ENCODE measurements around the gene ENTPD2.
A peak's percentile ranks its signal among the peaks of the same experiment; 100 is the strongest.

The ENTPD2 gene

DNA sequence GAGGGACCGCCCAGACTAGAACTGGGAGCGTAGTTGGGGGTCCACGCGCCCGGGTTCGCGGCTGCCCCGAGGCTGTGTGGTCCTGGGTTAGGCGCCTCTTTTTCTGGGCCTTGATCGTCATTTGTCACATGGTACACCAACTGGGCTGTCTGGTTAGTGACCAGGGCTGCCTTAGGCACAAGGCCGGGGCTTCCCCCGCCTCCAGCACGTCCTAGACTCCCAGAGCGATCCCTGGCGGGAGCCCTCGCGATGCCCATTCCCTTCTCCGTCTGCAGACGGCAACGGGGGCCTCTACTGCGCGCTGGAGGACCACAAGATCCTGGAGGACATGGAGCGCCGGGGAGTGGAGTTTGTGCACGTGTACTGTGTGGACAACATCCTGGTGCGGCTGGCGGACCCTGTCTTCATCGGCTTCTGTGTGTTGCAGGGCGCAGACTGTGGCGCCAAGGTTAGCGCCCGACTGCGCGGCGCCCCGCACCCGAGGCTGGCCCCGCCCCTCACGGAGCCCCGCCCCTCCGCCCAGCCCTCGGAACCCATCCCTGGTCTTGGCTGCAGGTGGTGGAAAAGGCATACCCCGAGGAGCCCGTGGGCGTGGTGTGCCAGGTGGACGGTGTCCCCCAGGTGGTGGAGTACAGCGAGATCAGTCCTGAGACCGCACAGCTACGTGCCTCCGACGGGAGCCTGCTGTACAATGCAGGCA lies 25.0 kb upstream of the ENTPD2 start:
- no peak for DNase-seq

GRCh38 chr9:137077758-137078693 lies 24.2 kb upstream of the ENTPD2 start:
- no peak for DNase-seq

- peak; percentile 29 for DNase-seq
These were observed 23.3 kb upstream of the ENTPD2 start, which contains the start of gene UAP1L1 for GRCh38 chr9:137077010-137077747. UAP1L1 (plus strand) TSS chr9:137077517; CDS start chr9:137077533, 16 bp downstream.

- no peak for DNase-seq
These were observed 22.8 kb upstream of the ENTPD2 start for GRCh38 chr9:137076636-137077009.

- DNase-seq, result no peak
These were observed 21.5 kb upstream of the ENTPD2 start for GRCh38 chr9:137075275-137075775.

DNA sequence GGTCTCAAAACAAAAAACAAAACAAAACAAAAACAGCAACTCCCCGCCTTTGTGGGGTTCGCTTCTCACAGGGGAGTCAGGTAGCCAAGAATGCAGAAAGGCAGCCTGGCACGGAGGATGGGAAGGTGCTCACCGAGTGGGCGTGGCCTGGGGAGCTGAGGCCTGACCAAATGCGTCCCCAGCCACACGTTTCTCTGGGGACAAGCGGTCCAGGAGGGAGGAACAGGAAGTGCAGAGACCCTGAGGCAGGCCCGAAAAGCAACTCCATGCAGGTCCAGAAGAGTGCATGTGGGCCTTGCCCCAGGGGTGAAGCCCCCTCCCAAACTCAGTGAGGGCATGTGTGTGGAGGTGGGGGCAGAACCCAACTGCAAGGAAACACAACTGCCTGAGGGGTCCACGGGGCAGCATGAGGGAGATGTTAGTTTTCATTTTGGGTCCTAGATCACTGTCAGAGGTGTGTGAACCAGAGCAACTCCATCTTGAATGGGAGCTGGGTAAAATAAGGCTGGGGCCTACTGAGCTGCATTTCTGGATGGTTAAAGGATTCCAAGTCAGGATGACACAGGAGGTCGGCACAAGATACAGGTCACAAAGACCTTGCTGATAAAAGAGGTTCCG lies 20.9 kb upstream of the ENTPD2 start:
- DNase-seq, result no peak

DNA sequence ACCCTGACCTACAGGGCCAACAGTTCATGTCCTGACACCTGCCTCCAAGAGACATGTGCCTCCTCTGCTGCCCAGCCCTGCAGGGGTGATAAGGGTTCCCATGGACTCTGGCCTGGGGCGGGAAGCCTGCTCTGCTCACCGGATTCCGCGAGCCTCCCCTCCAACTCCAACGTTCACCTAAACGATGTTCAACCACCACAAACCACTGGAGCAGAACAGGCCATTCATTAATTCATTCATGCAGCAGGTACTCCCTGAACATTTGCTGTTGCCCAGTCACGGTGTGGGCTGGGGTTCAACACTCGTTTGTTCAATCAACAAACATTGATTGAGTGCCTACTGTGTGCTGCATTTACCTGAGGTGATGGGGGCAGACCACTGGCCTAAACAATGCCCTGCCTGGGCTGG lies 20.1 kb upstream of the ENTPD2 start:
- DNase-seq, result no peak

- DNase-seq, result no peak
These were observed 17.4 kb upstream of the ENTPD2 start for GRCh38 chr9:137071282-137071681.

DNA sequence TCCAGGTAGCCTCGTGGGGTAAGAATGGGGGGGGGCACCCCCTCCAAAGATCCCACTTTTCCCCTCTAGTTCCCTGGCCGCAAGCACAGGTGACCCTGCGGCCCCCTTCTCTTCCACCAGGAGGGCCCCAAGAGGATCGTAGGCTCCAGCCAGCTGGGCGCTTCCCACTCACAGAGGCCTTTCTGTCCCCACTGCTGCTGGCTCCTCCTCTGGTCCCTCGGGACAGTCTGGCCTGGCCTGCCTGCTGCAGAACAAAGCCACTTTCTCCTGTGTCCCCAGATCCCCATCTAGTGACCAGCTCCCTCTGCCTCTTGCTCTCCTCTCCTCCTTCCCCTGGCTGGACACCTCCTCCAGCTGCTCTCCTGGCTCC lies 17.0 kb upstream of the ENTPD2 start:
- no peak for DNase-seq

DNA sequence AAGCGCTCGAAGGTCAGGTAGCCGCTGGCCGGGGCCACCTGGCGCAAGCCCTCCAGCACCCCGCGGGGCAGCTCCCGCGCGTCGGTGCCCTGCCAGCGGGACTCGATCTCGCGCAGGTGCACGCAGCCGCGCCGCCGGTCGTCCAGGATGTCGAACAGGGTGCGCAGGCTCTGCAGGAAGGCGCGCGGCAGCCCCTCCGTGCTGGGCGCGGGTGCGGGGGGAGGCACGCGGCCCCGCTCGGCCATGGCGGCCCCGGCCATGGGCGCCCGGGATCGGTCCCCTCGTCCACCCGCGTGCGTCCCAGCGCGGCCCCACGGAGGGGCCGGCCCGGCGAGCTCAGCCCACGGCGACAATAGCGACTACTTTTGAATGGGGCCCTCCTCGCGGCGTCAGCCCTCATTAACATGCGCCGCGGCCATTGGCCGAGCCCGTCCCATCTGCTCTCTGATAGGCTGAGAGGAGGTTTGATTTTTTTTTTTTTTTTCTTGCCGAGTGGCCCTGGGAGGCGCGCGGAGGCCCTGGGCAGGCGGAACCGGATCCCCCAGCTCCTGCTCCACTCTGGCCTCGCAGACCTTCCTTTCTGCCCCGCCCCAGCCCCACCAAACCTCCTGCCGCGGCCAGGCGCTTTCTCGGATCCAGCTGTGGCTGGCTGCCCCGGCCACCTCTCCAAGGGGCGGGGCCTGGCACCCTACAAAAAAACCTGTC lies 16.5 kb upstream of the ENTPD2 start, which contains the start of gene SAPCD2:
TSS of gene SAPCD2 (minus strand) at position 357 of the 705 bp plus-strand sequence. CDS start at position 260, 97 bp downstream.
- peak; percentile 65 for DNase-seq

GRCh38 chr9:137069508-137070091 lies 15.7 kb upstream of the ENTPD2 start:
- DNase-seq, result no peak

DNA sequence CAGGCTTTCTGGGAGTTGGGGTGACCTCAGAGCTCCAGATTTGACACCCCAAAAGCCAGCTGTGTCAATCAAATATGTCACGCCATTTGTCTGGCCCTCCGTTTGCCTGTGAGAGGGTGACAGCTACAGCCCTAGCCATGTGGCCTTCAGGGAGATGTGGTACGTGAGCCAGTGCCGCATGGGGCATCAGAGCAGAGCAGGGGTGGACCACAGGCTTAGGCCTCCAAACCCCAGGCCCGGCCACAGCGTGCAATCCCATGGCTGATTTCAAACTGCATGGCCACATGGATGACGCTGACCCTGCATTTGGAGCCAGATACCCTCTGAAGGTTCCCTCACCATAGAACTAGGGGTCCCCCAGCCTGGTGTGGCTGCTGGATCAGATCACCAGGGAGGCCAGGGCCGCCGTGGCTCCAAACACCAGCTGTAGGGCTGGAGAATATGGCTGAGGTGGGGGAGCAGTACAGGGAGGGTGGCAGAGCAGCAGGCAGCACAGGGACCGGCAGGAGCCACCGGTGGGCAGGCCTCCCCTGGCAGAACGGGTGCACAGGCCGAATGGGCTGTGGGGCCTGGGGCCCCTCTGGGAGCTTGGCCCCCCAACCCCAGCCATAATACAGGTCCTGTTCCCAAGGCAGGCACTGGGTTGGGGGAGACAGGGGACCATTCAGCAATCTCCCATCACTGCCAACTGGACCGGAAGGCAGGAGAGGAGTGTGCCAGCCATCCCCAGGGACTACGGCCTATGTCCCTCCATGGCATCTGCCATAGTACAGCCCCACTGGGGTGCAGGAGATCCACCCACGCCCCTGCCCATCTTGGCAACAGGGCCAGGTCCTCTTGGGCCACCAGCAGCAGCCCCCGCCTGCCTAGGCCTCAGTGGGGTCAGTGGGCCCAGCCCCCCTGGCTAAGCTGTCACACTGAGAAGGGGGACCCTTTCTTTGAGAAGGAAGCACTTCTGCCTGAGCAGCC lies 15.0 kb upstream of the ENTPD2 start:
- no peak for DNase-seq

DNA sequence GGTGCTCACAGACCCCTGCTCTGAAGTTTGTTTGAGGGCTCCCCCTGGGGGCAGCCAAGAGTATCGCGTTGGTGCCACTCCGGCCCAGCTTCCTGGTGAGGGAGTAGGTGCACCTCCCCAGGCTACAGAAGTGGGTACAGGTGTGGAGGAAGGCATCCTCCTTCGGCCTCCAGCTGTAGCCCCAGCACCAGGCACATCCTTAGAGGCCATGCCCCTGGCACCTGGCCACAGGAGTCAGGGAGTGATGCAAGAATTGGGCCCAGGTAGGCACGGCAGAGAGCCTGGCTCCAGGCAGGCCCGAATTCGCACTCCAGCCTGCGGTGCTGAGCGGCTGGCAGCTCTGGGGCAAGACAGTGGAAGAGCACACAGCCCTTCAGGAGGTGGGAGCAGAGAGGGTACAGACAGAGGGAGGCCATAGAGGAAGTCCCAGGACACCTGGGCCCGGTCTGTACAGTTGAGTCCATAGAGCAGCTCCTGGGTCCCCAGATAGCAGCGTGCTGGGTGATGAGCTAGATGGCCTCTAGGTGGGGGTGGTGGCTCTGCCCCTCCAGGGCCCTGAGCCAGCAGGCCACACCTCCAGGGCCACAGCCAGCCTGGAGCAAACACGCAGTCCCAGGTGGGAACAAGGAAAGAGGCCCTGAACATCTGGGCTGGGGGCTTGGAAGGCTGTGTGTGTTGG lies 14.1 kb upstream of the ENTPD2 start:
- peak; percentile 77 for DNase-seq

GRCh38 chr9:137066096-137066861 lies 12.4 kb upstream of the ENTPD2 start:
- no peak for DNase-seq

DNA sequence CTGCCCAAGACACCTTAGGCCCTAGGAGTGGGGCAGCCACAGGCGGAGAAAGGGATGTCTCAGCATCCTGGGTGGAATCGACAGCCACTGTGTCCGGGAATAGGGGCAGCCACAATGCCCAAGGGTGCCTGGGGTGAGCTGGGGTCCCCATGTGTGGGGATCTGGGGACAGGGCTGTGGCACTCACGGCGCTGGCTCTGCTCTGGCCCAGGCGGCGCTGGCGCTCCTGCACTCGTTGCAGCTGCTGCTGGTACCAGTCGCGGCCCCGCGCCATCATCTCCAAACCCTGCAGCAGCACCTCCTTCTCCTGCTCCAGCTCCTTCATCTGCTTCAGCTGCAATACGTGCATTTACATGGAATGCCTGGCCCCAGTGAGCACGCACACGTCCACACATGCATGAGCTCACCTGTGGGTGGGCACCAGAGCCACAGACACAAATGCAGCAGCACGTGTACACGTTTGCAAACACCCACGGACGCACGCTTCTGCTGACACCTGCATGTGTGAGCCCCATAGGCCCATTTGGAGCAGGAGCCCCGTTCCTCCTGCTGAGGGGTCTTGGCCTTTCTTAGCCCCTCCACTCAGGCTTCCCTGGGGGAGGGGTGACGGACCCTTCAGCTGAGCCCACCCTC lies 11.6 kb upstream of the ENTPD2 start:
- no peak for DNase-seq

DNA sequence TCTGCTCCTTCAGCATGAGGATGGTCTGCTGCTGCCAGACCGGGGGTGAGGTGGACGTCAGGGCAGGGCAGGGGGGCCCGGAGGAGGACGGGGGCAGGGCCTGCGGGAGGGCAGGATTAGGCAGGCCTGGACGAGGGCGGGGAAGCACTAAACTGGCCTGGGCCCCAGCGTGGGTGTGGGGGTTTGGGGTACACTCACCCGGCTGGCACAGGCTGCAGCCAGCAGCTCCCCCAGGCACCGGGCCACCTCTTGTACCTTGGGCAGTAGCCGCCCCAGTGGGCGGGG lies 11.0 kb upstream of the ENTPD2 start:
- DNase-seq, result no peak

DNA sequence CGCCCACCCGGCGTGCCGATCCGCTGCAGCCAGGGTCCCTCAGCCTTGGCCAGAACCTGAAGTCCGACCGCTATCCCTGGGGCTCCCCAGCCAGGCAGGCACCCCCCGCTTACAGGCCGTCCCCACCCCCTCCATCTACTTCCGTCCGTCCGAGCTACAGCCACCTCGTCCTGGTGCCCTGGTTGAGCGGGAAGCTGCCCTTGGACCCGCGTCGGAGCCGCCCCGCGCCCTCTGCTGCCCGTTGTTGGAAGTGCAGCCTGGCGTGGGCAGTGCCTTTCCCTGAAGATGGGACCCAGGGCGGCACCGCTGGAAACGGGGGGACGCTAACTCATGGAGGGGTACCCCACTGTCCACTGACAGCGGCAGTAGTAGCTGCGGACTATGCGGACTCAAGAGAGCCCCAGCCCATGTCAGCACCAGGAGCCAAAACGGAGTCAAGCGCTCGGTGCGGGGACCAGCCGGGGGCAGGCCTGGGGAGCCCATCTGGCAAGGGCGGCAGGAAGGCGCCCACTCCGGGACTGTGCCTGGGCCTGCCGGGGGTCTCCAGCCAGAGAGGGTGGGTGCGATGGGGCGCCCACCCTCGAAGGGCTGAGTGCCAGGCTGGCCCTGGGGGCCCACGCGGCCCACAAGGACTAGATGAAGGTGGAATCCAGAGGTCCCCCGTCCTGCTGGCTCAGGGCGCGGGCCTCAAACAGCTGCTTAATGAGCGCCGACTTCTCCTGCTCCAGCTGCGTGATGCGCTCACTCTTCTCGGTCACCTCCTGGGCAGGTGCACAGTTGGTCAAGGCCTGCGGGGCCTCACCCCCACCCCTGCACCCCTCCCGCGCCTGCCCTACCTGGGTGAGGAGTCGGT lies 10.4 kb upstream of the ENTPD2 start:
- peak; percentile 51 for DNase-seq
